Breast epithelium (tissue), 3 donors: ENCODE measurements around the gene ADA.

Experiments used
- POLR2A ChIP-seq: fragments of 450-650 bp; IDR thresholded peaks from one replicate; pipeline ENCODE4 v1.6.1; 2016; ENCODE audit warnings: antibody characterized with exemption, mild to moderate bottlenecking, moderate library complexity
- TF ChIP-seq, protein P1 (sequence below), 3 donors: fragments of 450-650 bp; IDR thresholded peaks; one replicate each; pipeline ENCODE4 v1.5.1; 2016 to 2017; ENCODE audit warnings: antibody characterized with exemption in 3 of 3, mild to moderate bottlenecking in 3 of 3, moderate library complexity in 3 of 3

DNA sequence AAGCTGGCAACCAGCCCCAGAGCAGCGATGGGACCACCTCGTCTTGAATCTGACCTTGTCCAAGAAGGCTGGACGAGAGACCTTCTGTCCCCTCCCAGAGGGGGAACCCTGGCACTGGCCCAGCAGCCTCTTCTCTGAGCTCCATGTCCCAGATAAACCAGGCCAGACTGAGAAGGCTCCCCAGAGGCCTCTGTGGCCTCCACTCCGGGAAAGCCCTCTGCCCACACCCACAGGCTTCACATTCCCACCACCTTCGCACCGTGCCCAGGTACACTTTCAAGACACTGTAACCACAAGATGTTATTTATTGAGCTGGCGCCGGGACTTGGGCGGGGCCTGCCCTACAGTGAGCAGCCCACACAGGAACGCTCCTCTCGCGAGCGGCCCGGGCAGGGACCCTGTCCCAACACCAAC is 33.2 kb downstream of the ADA start:
- TF ChIP-seq, protein P1, sequence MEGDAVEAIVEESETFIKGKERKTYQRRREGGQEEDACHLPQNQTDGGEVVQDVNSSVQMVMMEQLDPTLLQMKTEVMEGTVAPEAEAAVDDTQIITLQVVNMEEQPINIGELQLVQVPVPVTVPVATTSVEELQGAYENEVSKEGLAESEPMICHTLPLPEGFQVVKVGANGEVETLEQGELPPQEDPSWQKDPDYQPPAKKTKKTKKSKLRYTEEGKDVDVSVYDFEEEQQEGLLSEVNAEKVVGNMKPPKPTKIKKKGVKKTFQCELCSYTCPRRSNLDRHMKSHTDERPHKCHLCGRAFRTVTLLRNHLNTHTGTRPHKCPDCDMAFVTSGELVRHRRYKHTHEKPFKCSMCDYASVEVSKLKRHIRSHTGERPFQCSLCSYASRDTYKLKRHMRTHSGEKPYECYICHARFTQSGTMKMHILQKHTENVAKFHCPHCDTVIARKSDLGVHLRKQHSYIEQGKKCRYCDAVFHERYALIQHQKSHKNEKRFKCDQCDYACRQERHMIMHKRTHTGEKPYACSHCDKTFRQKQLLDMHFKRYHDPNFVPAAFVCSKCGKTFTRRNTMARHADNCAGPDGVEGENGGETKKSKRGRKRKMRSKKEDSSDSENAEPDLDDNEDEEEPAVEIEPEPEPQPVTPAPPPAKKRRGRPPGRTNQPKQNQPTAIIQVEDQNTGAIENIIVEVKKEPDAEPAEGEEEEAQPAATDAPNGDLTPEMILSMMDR (IDR thresholded peaks at IDR 0.05), result no peak
- TF ChIP-seq POLR2A, result no peak
